Measurements from ENCODE around the gene PEX11G. TPM values are rescaled to one million over a fixed set of nuclear protein-coding genes. Genes with fewer than 3 reads are reported as not detected.
A peak's percentile ranks its signal among the peaks of the same experiment; 100 is the strongest.

PEX11G gene
- total and polyA plus RNA-seq, 7 donors, result 2.3 to 12.3 (median 5.1) TPM; not detected in 1

- H3K36me3 ChIP-seq, result peaks cover 15 to 39% (median 21%) of the 10 kb centered on the region in 4 donors
- no peaks in the 10 kb centered on the region for H3K27me3 ChIP-seq
- 56 to 57% methylated on average over 10 of the region's 10 CpGs for WGBS, 2 donors
- peak overlapping the region; percentile 67 to 96 (median 84) for H3K4me3 ChIP-seq
- H3K9me3 ChIP-seq, result no peaks in the 10 kb centered on the region
- H3K4me1 ChIP-seq, result peaks cover 0 to 40% (median 34%) of the 10 kb centered on the region in 4 donors
- no peak for DNase-seq
- TF ChIP-seq EP300 (IDR thresholded peaks at IDR 0.05) (no peak), POLR2AphosphoS5 (IDR thresholded peaks at IDR 0.05) (no peak), POLR2A (IDR thresholded peaks at IDR 0.05) (no peak), CTCF (IDR thresholded peaks at IDR 0.05) (no peak)
- intact Hi-C loops (cut with DNase I), result loop anchor here (2.0 to 5.0 kb wide), 2 partner anchors 33 to 124 kb away; partner anchors contain the start of gene PEX11G
- peak overlapping the region; percentile 58 to 81 (median 76) for H3K27ac ChIP-seq
These were observed 32.8 kb upstream of the PEX11G start for GRCh38 chr19:7521551-7522071.

GRCh38 chr19:7520131-7521051 lies 31.6 kb upstream of the PEX11G start:
- TF ChIP-seq EP300 (IDR thresholded peaks at IDR 0.05), result no peak
- no peak for TF ChIP-seq POLR2AphosphoS5 (IDR thresholded peaks at IDR 0.05)
- TF ChIP-seq POLR2A (IDR thresholded peaks at IDR 0.05), result no peak
- no peak for TF ChIP-seq CTCF (IDR thresholded peaks at IDR 0.05)
- peaks cover 0 to 48% (median 39%) of the 10 kb centered on the region in 4 donors for H3K4me1 ChIP-seq
- H3K36me3 ChIP-seq, result peaks cover 10 to 28% (median 15%) of the 10 kb centered on the region in 4 donors
- DNase-seq, result no peak
- H3K27ac ChIP-seq, result peak overlapping the region in 1 of 4 donors; percentile 29
- no peak overlapping the region for H3K4me3 ChIP-seq
- 90 to 94% methylated on average over 51 of the region's 51 CpGs for WGBS, 2 donors
- intact Hi-C loops (cut with DNase I), result loop anchor here (5.0 kb wide), 1 partner anchor 123 kb away; no protein-coding TSS in a partner anchor
- H3K27me3 ChIP-seq, result no peaks in the 10 kb centered on the region
- no peaks in the 10 kb centered on the region for H3K9me3 ChIP-seq

- Histone ChIP-seq H3K4me3 (no peak overlapping the region), H3K27ac (no peak overlapping the region), H3K36me3 (peaks cover 8 to 20% (median 9%) of the 10 kb centered on the region in 4 donors), H3K4me1 (peaks cover 0 to 54% (median 47%) of the 10 kb centered on the region in 4 donors), H3K9me3 (no peaks in the 10 kb centered on the region), H3K27me3 (no peaks in the 10 kb centered on the region)
- DNase-seq, result no peak
- TF ChIP-seq POLR2A (IDR thresholded peaks at IDR 0.05), result no peak
- WGBS, 2 donors, result 97 to 98% methylated on average over 74 of the region's 74 CpGs
- intact Hi-C loops (cut with DNase I), result loop anchor here (5.0 kb wide), 1 partner anchor 122 kb away; no protein-coding TSS in a partner anchor
These were observed 30.7 kb upstream of the PEX11G start for GRCh38 chr19:7519361-7520130.

GRCh38 chr19:7516878-7517277 lies 28.0 kb upstream of the PEX11G start:
- TF ChIP-seq EP300 (IDR thresholded peaks at IDR 0.05) (no peak), CTCF (IDR thresholded peaks at IDR 0.05) (no peak), POLR2AphosphoS5 (IDR thresholded peaks at IDR 0.05) (no peak), POLR2A (IDR thresholded peaks at IDR 0.05) (no peak)
- Histone ChIP-seq H3K9me3 (no peaks in the 10 kb centered on the region), H3K27ac (peak overlapping the region; percentile 85 to 96 (median 94)), H3K4me1 (peaks cover 0 to 36% (median 32%) of the 10 kb centered on the region in 4 donors), H3K4me3 (peak overlapping the region; percentile 84 to 91 (median 88)), H3K27me3 (no peaks in the 10 kb centered on the region), H3K36me3 (peaks cover 8 to 18% (median 9%) of the 10 kb centered on the region in 4 donors)
- peak; percentile 64 for DNase-seq
- 58 to 76% methylated on average over 4 of the region's 4 CpGs for WGBS, 2 donors
- intact Hi-C loops (cut with DNase I), result no loop called here
